ENCODE results near the gene GPC6. TPM values are rescaled to one million over a fixed set of nuclear protein-coding genes. Genes with fewer than 3 reads are reported as not detected.

Gene GPC6
- total and polyA plus RNA-seq, 2 donors (not counting 1 experiment from before 2014, with no cell fraction given) = not detected

GRCh38 chr13:94243551-94243950, 1016.9 kb downstream of the GPC6 start:
- Histone ChIP-seq H3K36me3 (replicated peaks in 1 of 2; ENCODE audit: control extremely low read depth in 1 of 2, control insufficient read depth in 1 of 2, extremely low read depth in 1 of 2, insufficient read depth in 2 of 2, low read length in 1 of 2) (no peaks in the 10 kb centered on the region), H2AFZ (ENCODE audit: insufficient read depth, low read depth, low read length, poor library complexity, severe bottlenecking) (no peak overlapping the region), H3K4me1 (ENCODE audit: control insufficient read depth in 2 of 2, insufficient read depth in 2 of 2, low read length in 2 of 2) (peaks cover 4 to 11% of the 10 kb centered on the region in 2 donors), H3K27ac (ENCODE audit: low read length in 2 of 2) (no peak overlapping the region), H4K20me1 (ENCODE audit: control insufficient read depth, insufficient read depth, low read length, poor library complexity, severe bottlenecking) (no peaks in the 10 kb centered on the region), H3K79me2 (ENCODE audit: control insufficient read depth, insufficient read depth, low read length) (no peaks in the 10 kb centered on the region), H3K4me3 (ENCODE audit: control extremely low read depth in 1 of 5, extremely low read depth in 1 of 5, insufficient read depth in 1 of 5, low read depth in 2 of 5, low read length in 4 of 5) (no peak overlapping the region), H3K27me3 (replicated peaks in 1 of 4; ENCODE audit: control extremely low read depth in 1 of 4, control insufficient read depth in 3 of 4, insufficient read depth in 4 of 4, low read length in 3 of 4) (no peaks in the 10 kb centered on the region), H3K9me3 (ENCODE audit: control extremely low read depth in 1 of 3, control insufficient read depth in 2 of 3, insufficient read depth in 1 of 3, low read length in 2 of 3) (peaks cover 0 to 5% (median 0%) of the 10 kb centered on the region in 3 donors), H3K4me2 (replicated peaks; ENCODE audit: low read depth, low read length, poor library complexity, severe bottlenecking) (no peak overlapping the region), H3K9ac (ENCODE audit: low read length) (no peak overlapping the region)
- DNase-seq (no peak), ATAC-seq (ENCODE audit: low read depth) (no peak)
- ChIA-PET POLR2A (no interaction called here), CTCF (no interaction called here)
- H3K4me3 Mint-ChIP-seq = no peak overlapping the region
- no peaks in the 10 kb centered on the region for H3K27me3 Mint-ChIP-seq
- TF ChIP-seq, protein P1, sequence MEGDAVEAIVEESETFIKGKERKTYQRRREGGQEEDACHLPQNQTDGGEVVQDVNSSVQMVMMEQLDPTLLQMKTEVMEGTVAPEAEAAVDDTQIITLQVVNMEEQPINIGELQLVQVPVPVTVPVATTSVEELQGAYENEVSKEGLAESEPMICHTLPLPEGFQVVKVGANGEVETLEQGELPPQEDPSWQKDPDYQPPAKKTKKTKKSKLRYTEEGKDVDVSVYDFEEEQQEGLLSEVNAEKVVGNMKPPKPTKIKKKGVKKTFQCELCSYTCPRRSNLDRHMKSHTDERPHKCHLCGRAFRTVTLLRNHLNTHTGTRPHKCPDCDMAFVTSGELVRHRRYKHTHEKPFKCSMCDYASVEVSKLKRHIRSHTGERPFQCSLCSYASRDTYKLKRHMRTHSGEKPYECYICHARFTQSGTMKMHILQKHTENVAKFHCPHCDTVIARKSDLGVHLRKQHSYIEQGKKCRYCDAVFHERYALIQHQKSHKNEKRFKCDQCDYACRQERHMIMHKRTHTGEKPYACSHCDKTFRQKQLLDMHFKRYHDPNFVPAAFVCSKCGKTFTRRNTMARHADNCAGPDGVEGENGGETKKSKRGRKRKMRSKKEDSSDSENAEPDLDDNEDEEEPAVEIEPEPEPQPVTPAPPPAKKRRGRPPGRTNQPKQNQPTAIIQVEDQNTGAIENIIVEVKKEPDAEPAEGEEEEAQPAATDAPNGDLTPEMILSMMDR (IDR thresholded peaks at IDR 0.05) = no peak
- TF ChIP-seq EZH2 (IDR thresholded peaks at IDR 0.05; ENCODE audit: borderline replicate concordance, insufficient read depth, low read depth, low read length, poor library complexity, severe bottlenecking) = no peak
- no peak overlapping the region for H3K27ac Mint-ChIP-seq
- intact Hi-C loops (cut with micrococcal nuclease) = no loop called here
- H3K9me3 Mint-ChIP-seq (ENCODE audit: insufficient read depth) = peaks cover 2% of the 10 kb centered on the region
- H3K4me1 Mint-ChIP-seq = peaks cover 10% of the 10 kb centered on the region

DNA sequence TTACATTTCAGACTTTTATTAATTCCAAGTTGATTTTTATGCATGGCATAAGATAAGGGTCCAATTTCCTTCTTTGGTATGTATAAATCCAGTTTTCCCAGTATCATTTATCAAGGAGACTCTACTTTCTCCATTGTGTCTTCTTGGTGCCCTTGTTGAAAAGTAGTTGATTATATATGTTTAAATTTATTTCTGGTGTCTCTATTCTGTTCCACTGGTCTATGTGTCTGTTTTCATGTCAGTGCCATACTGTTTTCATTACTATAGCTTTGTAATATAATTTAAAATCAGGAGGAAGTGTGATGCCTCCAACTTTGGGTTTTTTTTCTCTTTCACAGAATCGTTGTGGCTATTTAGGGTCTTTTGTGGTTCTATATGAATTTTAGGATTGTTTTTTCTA, 1019.9 kb downstream of the GPC6 start:
- no CpG with 5 or more reads among the region's 1 CpG for WGBS (ENCODE audit: insufficient coverage)
- DNase-seq = no peak
- POLR2A ChIA-PET = no interaction called here

More for the DNA sequence above, 1019.9 kb downstream of the GPC6 start:
- Histone ChIP-seq H2AFZ (ENCODE audit: insufficient read depth, low read depth, low read length, poor library complexity, severe bottlenecking) (no peak overlapping the region), H3K9me3 (ENCODE audit: control extremely low read depth in 1 of 3, control insufficient read depth in 2 of 3, insufficient read depth in 1 of 3, low read length in 2 of 3) (peaks cover 0 to 5% (median 1%) of the 10 kb centered on the region in 3 donors), H3K4me3 (ENCODE audit: control extremely low read depth in 1 of 5, extremely low read depth in 1 of 5, insufficient read depth in 1 of 5, low read depth in 2 of 5, low read length in 4 of 5) (no peak overlapping the region), H3K36me3 (replicated peaks in 1 of 2; ENCODE audit: control extremely low read depth in 1 of 2, control insufficient read depth in 1 of 2, extremely low read depth in 1 of 2, insufficient read depth in 2 of 2, low read length in 1 of 2) (no peaks in the 10 kb centered on the region), H4K20me1 (ENCODE audit: control insufficient read depth, insufficient read depth, low read length, poor library complexity, severe bottlenecking) (no peaks in the 10 kb centered on the region), H3K79me2 (ENCODE audit: control insufficient read depth, insufficient read depth, low read length) (no peaks in the 10 kb centered on the region), H3K27ac (ENCODE audit: low read length in 2 of 2) (no peak overlapping the region), H3K27me3 (replicated peaks in 1 of 4; ENCODE audit: control extremely low read depth in 1 of 4, control insufficient read depth in 3 of 4, insufficient read depth in 4 of 4, low read length in 3 of 4) (no peaks in the 10 kb centered on the region), H3K9ac (ENCODE audit: low read length) (no peak overlapping the region), H3K4me2 (replicated peaks; ENCODE audit: low read depth, low read length, poor library complexity, severe bottlenecking) (no peak overlapping the region), H3K4me1 (ENCODE audit: control insufficient read depth in 2 of 2, insufficient read depth in 2 of 2, low read length in 2 of 2) (no peaks in the 10 kb centered on the region)
- intact Hi-C loops (cut with micrococcal nuclease) = no loop called here
- TF ChIP-seq, protein P1 (IDR thresholded peaks at IDR 0.05) = no peak
- TF ChIP-seq EZH2 (IDR thresholded peaks at IDR 0.05; ENCODE audit: borderline replicate concordance, insufficient read depth, low read depth, low read length, poor library complexity, severe bottlenecking) = no peak
- peaks cover 2% of the 10 kb centered on the region for H3K9me3 Mint-ChIP-seq (ENCODE audit: insufficient read depth)
- CTCF ChIA-PET = no interaction called here
- no peak overlapping the region for H3K4me3 Mint-ChIP-seq
- H3K27ac Mint-ChIP-seq = no peak overlapping the region
- no peak for ATAC-seq (ENCODE audit: low read depth)
- H3K4me1 Mint-ChIP-seq = no peaks in the 10 kb centered on the region
- no peaks in the 10 kb centered on the region for H3K27me3 Mint-ChIP-seq

Measured in B cell (primary cell).